Measurements from ENCODE around the gene C1orf21. TPM values are rescaled to one million over a fixed set of nuclear protein-coding genes. Genes with fewer than 3 reads are reported as not detected.

Gene C1orf21
- polyA plus RNA-seq, 3 donors = 36.4 to 41.3 (median 40.3) TPM

DNA sequence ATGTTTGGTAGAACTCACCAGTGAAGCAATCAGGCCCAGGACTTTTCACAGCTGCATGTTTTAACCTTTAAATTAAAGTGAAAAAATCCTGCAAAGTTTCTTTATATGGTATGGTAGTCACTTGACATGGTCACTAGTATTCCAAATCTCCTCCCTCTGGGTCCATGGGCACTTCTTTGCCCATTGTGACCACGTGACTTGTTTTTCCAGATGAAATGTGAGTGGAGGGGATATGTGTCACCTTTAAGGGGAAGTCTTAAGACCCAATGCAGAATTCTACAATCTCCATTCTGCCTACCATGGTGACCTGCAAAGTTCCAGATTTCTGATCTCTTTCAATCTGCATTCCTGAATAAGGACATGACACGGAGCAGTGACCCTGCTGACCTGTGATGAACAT is 152.8 kb downstream of the C1orf21 start:
- no peak for DNase-seq (ENCODE audit: low read depth in 3 of 3, low spot score in 2 of 3)

- DNase-seq (ENCODE audit: low read depth in 3 of 3, low spot score in 2 of 3) = no peak
Observed at GRCh38 chr1:184541537-184542152, 154.8 kb downstream of the C1orf21 start.

DNA sequence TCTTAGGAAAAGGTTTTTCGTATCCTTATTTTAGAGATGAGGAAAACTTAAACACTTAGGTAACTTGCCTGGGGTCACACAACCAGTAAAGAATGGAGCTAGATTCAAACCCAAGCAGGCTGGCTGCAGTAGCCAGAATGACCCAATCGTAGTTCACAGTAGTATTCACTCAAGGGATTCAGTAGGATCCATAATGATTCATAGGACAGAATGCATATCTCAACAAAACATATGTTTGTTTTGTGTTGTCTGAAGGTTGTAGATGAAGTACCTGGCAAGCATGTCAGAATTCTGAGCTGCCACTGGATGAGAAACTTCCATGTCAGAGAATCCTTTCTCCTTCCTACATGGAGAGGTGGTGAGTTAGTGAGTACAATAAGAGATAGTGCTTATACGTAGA is 155.5 kb downstream of the C1orf21 start:
- DNase-seq (ENCODE audit: low read depth in 3 of 3, low spot score in 2 of 3) = no peak

DNA sequence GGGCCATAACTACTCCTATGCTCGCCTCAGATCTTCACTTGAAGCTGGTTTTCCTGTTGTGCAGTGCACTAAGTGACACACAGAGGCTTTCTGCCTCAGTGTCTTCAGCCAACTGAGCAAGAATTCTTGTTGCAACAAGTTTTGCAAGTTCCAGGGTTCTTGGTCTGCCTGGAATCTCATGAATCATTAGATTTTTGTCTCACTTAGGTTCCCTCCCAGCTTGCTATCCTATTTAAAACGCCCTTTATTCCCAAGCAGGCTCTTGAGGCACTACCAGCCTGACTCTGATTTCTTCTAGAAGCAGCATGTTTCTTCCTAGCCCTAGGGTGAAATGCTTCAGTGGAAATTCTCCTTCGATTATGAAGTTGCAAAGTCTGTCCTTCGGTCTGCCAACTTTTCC is 158.8 kb downstream of the C1orf21 start:
- DNase-seq (ENCODE audit: low read depth in 3 of 3, low spot score in 2 of 3) = no peak

DNA sequence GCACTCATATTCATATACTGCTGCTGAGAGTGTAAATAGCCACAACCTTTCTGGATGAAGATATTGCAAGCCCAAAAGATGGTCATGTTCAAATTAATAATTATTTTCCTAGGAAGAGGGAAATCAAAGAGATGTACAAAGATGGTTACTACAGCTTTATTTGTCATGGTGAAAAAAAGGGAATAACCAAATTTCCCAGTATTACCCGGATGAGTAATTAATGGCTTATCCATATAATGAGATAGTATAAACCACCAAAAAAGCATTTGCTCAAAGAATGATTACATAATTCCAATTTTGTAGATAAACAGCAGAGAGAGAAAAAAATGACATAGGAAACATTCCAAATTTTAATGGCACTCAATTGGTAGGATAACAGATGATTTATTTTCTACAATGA is 165.6 kb downstream of the C1orf21 start:
- DNase-seq (ENCODE audit: low read depth in 3 of 3, low spot score in 2 of 3) = no peak

- no peak for DNase-seq (ENCODE audit: low read depth in 3 of 3, low spot score in 2 of 3)
Observed at GRCh38 chr1:184553845-184554244, 167.0 kb downstream of the C1orf21 start.

GRCh38 chr1:184555665-184556641 is 169.1 kb downstream of the C1orf21 start:
- no peak for DNase-seq (ENCODE audit: low read depth in 3 of 3, low spot score in 2 of 3)

- DNase-seq (ENCODE audit: low read depth in 3 of 3, low spot score in 2 of 3) = no peak
Observed at GRCh38 chr1:184556665-184557064, 169.8 kb downstream of the C1orf21 start.

DNA sequence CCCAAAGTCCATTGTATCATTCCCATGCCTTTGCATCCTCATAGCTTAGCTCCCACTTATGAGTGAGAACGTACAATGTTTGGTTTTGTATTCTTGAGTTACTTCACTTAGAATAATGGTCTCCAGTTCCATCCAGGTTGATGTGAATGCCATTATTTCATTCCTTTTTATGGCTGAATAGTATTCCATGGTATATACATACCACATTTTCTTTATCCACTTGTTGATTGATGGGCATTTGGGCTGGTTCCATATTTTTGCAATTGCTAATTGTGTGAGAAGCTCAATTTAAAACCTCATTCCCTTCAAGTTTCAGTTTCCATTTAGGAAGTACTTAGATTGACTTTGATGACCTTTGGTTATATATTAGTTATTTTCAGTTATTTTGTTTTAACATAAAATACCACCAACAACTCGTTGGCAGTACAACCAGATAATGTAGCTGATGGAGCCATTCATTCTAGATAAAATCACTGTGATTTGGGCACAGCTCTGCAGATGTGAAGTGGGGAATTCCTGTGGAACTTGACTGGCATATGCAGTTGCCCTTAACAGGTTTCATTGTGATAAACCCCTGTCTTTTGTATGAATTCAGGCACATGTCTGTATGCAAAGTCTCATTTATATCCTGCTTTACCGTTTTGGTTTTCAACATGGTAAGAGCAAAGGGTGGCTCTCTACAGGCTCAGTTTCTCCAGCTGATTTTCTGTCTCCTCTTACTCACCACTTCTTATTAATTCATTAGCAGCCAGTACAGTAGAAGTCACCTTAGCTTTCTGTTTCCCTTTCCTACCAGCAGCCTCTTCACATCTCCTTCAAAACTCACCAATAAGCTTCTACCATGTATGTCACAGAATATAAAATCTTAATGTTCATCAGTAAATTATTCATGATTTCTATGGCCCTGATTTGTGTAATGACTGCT is 170.9 kb downstream of the C1orf21 start:
- no peak for DNase-seq (ENCODE audit: low read depth in 3 of 3, low spot score in 2 of 3)

GRCh38 chr1:184558691-184559090 is 171.9 kb downstream of the C1orf21 start:
- no peak for DNase-seq (ENCODE audit: low read depth in 3 of 3, low spot score in 2 of 3)

GRCh38 chr1:184559117-184559713 is 172.4 kb downstream of the C1orf21 start:
- DNase-seq (ENCODE audit: low read depth in 3 of 3, low spot score in 2 of 3) = no peak

DNA sequence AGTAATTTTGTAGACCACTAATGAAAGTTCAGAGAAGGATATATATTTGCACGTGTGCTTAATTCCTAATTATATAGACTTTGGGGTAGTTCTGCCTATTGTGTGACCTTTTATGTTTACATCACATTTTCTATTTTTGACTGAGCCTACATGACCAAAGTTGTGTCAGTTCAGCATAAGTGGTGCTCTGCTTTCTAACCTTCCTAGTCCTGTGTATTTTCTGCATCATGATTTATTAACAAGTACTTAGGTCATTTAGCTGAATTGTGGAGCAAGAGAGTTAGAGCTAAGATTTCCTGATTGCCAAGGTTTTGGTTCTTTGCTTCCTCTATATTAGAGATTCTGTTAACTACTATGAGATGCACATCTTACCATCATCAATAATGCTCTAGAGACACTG is 176.0 kb downstream of the C1orf21 start:
- DNase-seq (ENCODE audit: low read depth in 3 of 3, low spot score in 2 of 3) = no peak

- peak in 1 of 3 donors; percentile 25 for DNase-seq (ENCODE audit: low read depth in 3 of 3, low spot score in 2 of 3)
Observed at GRCh38 chr1:184563308-184563707, 176.5 kb downstream of the C1orf21 start.

DNA sequence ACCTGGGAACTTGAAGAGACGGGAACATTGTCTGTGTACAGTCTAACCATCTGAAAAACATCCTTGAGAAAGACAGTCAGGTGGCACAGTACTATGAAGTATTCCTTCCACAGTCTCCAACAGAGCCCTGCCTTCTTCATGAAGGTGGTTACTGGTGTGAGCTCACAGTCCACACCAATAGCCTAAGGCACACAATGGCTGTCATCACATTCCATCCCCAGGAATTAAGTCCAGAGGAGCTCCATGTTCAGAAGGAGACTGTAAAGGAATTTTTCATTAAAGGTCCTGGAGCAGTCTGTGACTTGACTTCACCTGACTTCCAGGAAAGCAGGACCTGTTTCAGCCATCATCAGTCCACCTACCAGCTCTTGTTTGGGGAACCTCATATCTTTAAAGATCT is 180.2 kb downstream of the C1orf21 start:
- no peak for DNase-seq (ENCODE audit: low read depth in 3 of 3, low spot score in 2 of 3)

- DNase-seq (ENCODE audit: low read depth in 3 of 3, low spot score in 2 of 3) = no peak
Observed at GRCh38 chr1:184567637-184568036, 180.8 kb downstream of the C1orf21 start.

GRCh38 chr1:184568148-184568547 is 181.3 kb downstream of the C1orf21 start:
- DNase-seq (ENCODE audit: low read depth in 3 of 3, low spot score in 2 of 3) = no peak

GRCh38 chr1:184569106-184569505 is 182.3 kb downstream of the C1orf21 start:
- no peak for DNase-seq (ENCODE audit: low read depth in 3 of 3, low spot score in 2 of 3)

DNA sequence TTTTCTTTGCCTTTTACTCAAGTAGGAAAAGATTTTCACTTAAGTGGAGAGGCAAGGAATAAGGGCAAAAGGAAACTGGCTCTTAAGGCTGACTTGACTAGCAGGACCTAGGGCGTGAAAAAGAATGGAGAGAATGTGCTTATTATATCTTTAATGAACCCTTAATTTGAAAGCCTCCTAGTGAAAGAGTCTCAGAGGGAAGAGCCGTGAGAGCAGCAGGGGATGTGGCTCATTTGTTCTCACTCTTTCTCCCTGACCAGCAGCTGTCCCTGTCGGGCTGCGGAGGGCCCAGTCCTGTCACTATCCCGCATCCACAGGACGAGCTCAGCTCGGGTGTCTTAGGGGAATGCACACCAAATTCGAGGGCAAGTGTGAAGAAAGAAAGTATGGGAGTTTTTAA is 187.8 kb downstream of the C1orf21 start:
- DNase-seq (ENCODE audit: low read depth in 3 of 3, low spot score in 2 of 3) = no peak

- DNase-seq (ENCODE audit: low read depth in 3 of 3, low spot score in 2 of 3) = no peak
Observed at GRCh38 chr1:184576822-184577221, 190.0 kb downstream of the C1orf21 start.

DNA sequence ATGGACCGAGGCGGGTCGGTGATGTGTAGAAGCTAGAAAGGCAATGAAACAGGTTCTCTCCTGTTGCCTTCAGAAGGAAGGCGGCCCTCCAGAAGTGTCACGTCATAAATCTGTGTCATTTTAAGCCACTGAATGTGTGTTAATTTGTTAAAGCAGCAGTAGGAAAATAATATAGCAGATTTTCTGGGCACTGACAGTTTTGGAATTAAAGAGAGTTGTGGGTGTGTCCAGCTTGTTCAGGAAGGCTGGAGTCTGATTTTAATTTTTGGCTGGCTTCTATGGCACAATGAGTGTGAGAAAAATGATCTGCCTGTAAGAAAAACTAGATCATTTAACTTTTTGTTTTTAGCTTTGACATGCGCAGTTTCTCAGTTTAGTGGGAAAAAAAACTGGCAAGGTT is 190.5 kb downstream of the C1orf21 start:
- DNase-seq (ENCODE audit: low read depth in 3 of 3, low spot score in 2 of 3) = no peak

DNA sequence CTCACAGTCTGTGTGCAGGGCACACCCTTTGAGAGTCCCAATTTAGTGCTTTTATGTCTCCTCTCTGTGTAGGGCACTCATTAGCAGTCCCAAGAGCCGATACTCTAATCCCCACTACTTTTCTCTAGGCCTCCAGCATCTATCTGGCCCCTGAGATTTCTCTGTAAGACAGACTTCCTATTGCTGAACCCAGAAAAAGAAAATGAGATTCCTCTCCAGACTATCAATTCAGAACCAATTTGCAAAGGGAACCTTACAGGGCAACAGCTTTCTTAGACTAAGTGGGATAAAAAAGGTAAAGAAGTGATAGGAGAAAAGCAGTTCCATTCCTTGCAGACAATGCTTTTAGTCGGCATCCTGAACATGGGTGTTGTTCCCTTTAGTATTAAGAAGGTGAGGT is 195.6 kb downstream of the C1orf21 start:
- DNase-seq (ENCODE audit: low read depth in 3 of 3, low spot score in 2 of 3) = no peak

Data from right renal cortex interstitium (tissue), 3 donors.